ENCODE measurements around the gene RPTOR.

RPTOR gene

GRCh38 chr17:80876950-80877728, 332.5 kb downstream of the RPTOR start:
- in situ Hi-C loops (cut with MboI; ENCODE audit: low pct_unique_long_range_greater_than_20kb, low sequenced_read_pairs, unreplicated experiment): no loop called here
- DNase-seq (ENCODE audit: low spot score): peak; percentile 92
- no peak for TF ChIP-seq CTCF (IDR thresholded peaks at IDR 0.05; ENCODE audit: extremely low read depth, insufficient read depth, missing control alignments)

- TF ChIP-seq CTCF (IDR thresholded peaks at IDR 0.05; ENCODE audit: extremely low read depth, insufficient read depth, missing control alignments): no peak
- DNase-seq (ENCODE audit: low spot score): no peak
- in situ Hi-C loops (cut with MboI; ENCODE audit: low pct_unique_long_range_greater_than_20kb, low sequenced_read_pairs, unreplicated experiment): no loop called here
These were observed 333.2 kb downstream of the RPTOR start for GRCh38 chr17:80877729-80878303.

- TF ChIP-seq CTCF (IDR thresholded peaks at IDR 0.05; ENCODE audit: extremely low read depth, insufficient read depth, missing control alignments): no peak
- in situ Hi-C loops (cut with MboI; ENCODE audit: low pct_unique_long_range_greater_than_20kb, low sequenced_read_pairs, unreplicated experiment): no loop called here
- DNase-seq (ENCODE audit: low spot score): no peak
These were observed 334.5 kb downstream of the RPTOR start for GRCh38 chr17:80878876-80879722.

- TF ChIP-seq CTCF (IDR thresholded peaks at IDR 0.05; ENCODE audit: extremely low read depth, insufficient read depth, missing control alignments): no peak
- in situ Hi-C loops (cut with MboI; ENCODE audit: low pct_unique_long_range_greater_than_20kb, low sequenced_read_pairs, unreplicated experiment): no loop called here
- DNase-seq (ENCODE audit: low spot score): no peak
These were observed 335.3 kb downstream of the RPTOR start for GRCh38 chr17:80879723-80880647.

- DNase-seq (ENCODE audit: low spot score): no peak
- in situ Hi-C loops (cut with MboI; ENCODE audit: low pct_unique_long_range_greater_than_20kb, low sequenced_read_pairs, unreplicated experiment): no loop called here
- TF ChIP-seq CTCF (IDR thresholded peaks at IDR 0.05; ENCODE audit: extremely low read depth, insufficient read depth, missing control alignments): no peak
These were observed 336.0 kb downstream of the RPTOR start for GRCh38 chr17:80880648-80880985.

GRCh38 chr17:80881306-80881705, 336.7 kb downstream of the RPTOR start:
- in situ Hi-C loops (cut with MboI; ENCODE audit: low pct_unique_long_range_greater_than_20kb, low sequenced_read_pairs, unreplicated experiment): no loop called here
- no peak for TF ChIP-seq CTCF (IDR thresholded peaks at IDR 0.05; ENCODE audit: extremely low read depth, insufficient read depth, missing control alignments)
- DNase-seq (ENCODE audit: low spot score): no peak

Measured in GM13977 (cell line).